Activated CD8-positive, alpha-beta memory T cell treated with anti-CD3 and anti-CD28 coated beads, Interleukin-2, amount 10 ng/mL, durations not matched to agents 7 days and 5 days (primary cell): ENCODE measurements around the gene MRTFA. TPM values are rescaled to one million over a fixed set of nuclear protein-coding genes. Genes with fewer than 3 reads are reported as not detected.

Experiments used
- ATAC-seq: fragments of 150-1000 bp; cut with Tn5 transposase; one replicate; pipeline ENCODE4 v1.10.0; 2021; ENCODE audit warnings: moderate library complexity
- CTCF ChIA-PET: fragments of 350-600 bp; sonication (Branson Sonifier 250); formaldehyde crosslinking; loops from one replicate; lab custom pipeline; 2021; ENCODE audit warnings: antibody characterized with exemption; lab: Charles Lee
- DNase-seq: peaks from one replicate; pipeline ENCODE4 v3.0.0-alpha.2; 2020
- H3K27ac Mint-ChIP-seq: one replicate; pipeline ENCODE4 v1.8.0; 2021; ENCODE audit warnings: mild to moderate bottlenecking, mixed read lengths
- H3K27me3 Mint-ChIP-seq: one replicate; pipeline ENCODE4 v1.8.0; 2021; ENCODE audit warnings: mixed read lengths
- H3K36me3 Mint-ChIP-seq: one replicate; pipeline ENCODE4 v1.8.0; 2021; ENCODE audit warnings: mild to moderate bottlenecking, mixed read lengths
- H3K4me1 Mint-ChIP-seq: one replicate; pipeline ENCODE4 v1.8.0; 2021; ENCODE audit warnings: mixed read lengths
- H3K4me3 Mint-ChIP-seq: one replicate; pipeline ENCODE4 v1.8.0; 2021; ENCODE audit warnings: mild to moderate bottlenecking, moderate library complexity, mixed read lengths
- H3K9me3 Mint-ChIP-seq: one replicate; pipeline ENCODE4 v1.8.0; 2022; ENCODE audit warnings: low read depth, mixed read lengths
- total RNA-seq, 2 experiments: library from RNA; stranded (reverse); gene quantifications; one replicate each; pipeline ENCODE4 v1.2.3, GENCODE V29; 2021

MRTFA gene
- total RNA-seq, 2 experiments from 2014 or later: 59.4 to 74.0 TPM

- no peaks in the 10 kb centered on the region for H3K27me3 Mint-ChIP-seq
- DNase-seq: no peak
- H3K9me3 Mint-ChIP-seq: no peaks in the 10 kb centered on the region
- no peak overlapping the region for H3K27ac Mint-ChIP-seq
- ATAC-seq: no peak
- no peak overlapping the region for H3K4me3 Mint-ChIP-seq
- CTCF ChIA-PET: interaction anchor here (2.6 kb wide), 1 partner anchor 16 kb away, joined by 8 read pairs; no protein-coding TSS in a partner anchor
- peaks cover 13% of the 10 kb centered on the region for H3K4me1 Mint-ChIP-seq
- H3K36me3 Mint-ChIP-seq: peaks cover 25% of the 10 kb centered on the region
Observed at GRCh38 chr22:40420341-40421081, 216.0 kb downstream of the MRTFA start.

GRCh38 chr22:40419718-40420117, 216.8 kb downstream of the MRTFA start:
- Mint-ChIP-seq H3K27ac (no peak overlapping the region), H3K27me3 (no peaks in the 10 kb centered on the region), H3K4me3 (no peak overlapping the region), H3K36me3 (peaks cover 25% of the 10 kb centered on the region), H3K9me3 (no peaks in the 10 kb centered on the region), H3K4me1 (peaks cover 15% of the 10 kb centered on the region)
- DNase-seq (no peak), ATAC-seq (no peak)
- CTCF ChIA-PET: interaction anchor here (1.0 to 2.6 kb wide), 2 partner anchors 17 to 226 kb away, joined by 3 to 8 read pairs; no protein-coding TSS in a partner anchor

- CTCF ChIA-PET: interaction anchor here (2.6 kb wide), 1 partner anchor 18 kb away, joined by 8 read pairs; no protein-coding TSS in a partner anchor
- DNase-seq: no peak
Observed at GRCh38 chr22:40418366-40419201, 217.9 kb downstream of the MRTFA start.

GRCh38 chr22:40417881-40418280, 218.6 kb downstream of the MRTFA start:
- no peak for DNase-seq
- H3K4me3 Mint-ChIP-seq: no peak overlapping the region
- H3K27me3 Mint-ChIP-seq: no peaks in the 10 kb centered on the region
- no peak for ATAC-seq
- H3K27ac Mint-ChIP-seq: no peak overlapping the region
- peaks cover 19% of the 10 kb centered on the region for H3K36me3 Mint-ChIP-seq
- H3K4me1 Mint-ChIP-seq: peaks cover 14% of the 10 kb centered on the region
- CTCF ChIA-PET: interaction anchor here (0.9 to 2.6 kb wide), 2 partner anchors 19 kb away, joined by 3 to 8 read pairs; no protein-coding TSS in a partner anchor
- no peaks in the 10 kb centered on the region for H3K9me3 Mint-ChIP-seq

More at GRCh38 chr22:40418366-40419201, 217.9 kb downstream of the MRTFA start:
- peaks cover 24% of the 10 kb centered on the region for H3K36me3 Mint-ChIP-seq
- no peak overlapping the region for H3K27ac Mint-ChIP-seq
- no peak for ATAC-seq
- no peak overlapping the region for H3K4me3 Mint-ChIP-seq
- H3K4me1 Mint-ChIP-seq: peaks cover 15% of the 10 kb centered on the region
- H3K27me3 Mint-ChIP-seq: no peaks in the 10 kb centered on the region
- H3K9me3 Mint-ChIP-seq: no peaks in the 10 kb centered on the region

- Mint-ChIP-seq H3K9me3 (no peaks in the 10 kb centered on the region), H3K27me3 (no peaks in the 10 kb centered on the region), H3K4me3 (no peak overlapping the region), H3K36me3 (peaks cover 20% of the 10 kb centered on the region), H3K4me1 (peaks cover 17% of the 10 kb centered on the region), H3K27ac (no peak overlapping the region)
- ATAC-seq (no peak), DNase-seq (no peak)
- CTCF ChIA-PET: interaction anchor here (0.9 kb wide), 1 partner anchor 19 kb away, joined by 3 read pairs; no protein-coding TSS in a partner anchor
Observed at GRCh38 chr22:40417041-40417440, 219.5 kb downstream of the MRTFA start.

GRCh38 chr22:40416636-40417035, 219.9 kb downstream of the MRTFA start:
- no peaks in the 10 kb centered on the region for H3K27me3 Mint-ChIP-seq
- DNase-seq (no peak), ATAC-seq (no peak)
- peaks cover 17% of the 10 kb centered on the region for H3K4me1 Mint-ChIP-seq
- H3K9me3 Mint-ChIP-seq: no peaks in the 10 kb centered on the region
- H3K36me3 Mint-ChIP-seq: peaks cover 18% of the 10 kb centered on the region
- H3K4me3 Mint-ChIP-seq: no peak overlapping the region
- CTCF ChIA-PET: no interaction called here
- peak overlapping the region; percentile 70 for H3K27ac Mint-ChIP-seq

- Mint-ChIP-seq H3K9me3 (no peaks in the 10 kb centered on the region), H3K27me3 (no peaks in the 10 kb centered on the region), H3K36me3 (peaks cover 20% of the 10 kb centered on the region), H3K4me3 (no peak overlapping the region), H3K27ac (peak overlapping the region; percentile 70), H3K4me1 (peaks cover 17% of the 10 kb centered on the region)
- DNase-seq (no peak), ATAC-seq (no peak)
- CTCF ChIA-PET: interaction anchor here (1.1 kb wide), 1 partner anchor 31 kb away, joined by 3 read pairs; no protein-coding TSS in a partner anchor
Observed at GRCh38 chr22:40416267-40416570, 220.3 kb downstream of the MRTFA start.

GRCh38 chr22:40415531-40416266, 220.8 kb downstream of the MRTFA start:
- CTCF ChIA-PET: interaction anchor here (1.1 to 1.8 kb wide), 3 partner anchors 12 to 30 kb away, joined by 3 to 7 read pairs (median 4); no protein-coding TSS in a partner anchor
- Mint-ChIP-seq H3K9me3 (no peaks in the 10 kb centered on the region), H3K27ac (peak overlapping the region; percentile 70), H3K4me1 (peaks cover 17% of the 10 kb centered on the region), H3K4me3 (no peak overlapping the region), H3K27me3 (no peaks in the 10 kb centered on the region), H3K36me3 (peaks cover 20% of the 10 kb centered on the region)
- ATAC-seq (no peak), DNase-seq (no peak)

- CTCF ChIA-PET: interaction anchor here (1.1 to 1.8 kb wide), 3 partner anchors 12 to 30 kb away, joined by 3 to 7 read pairs (median 4); no protein-coding TSS in a partner anchor
- H3K4me3 Mint-ChIP-seq: no peak overlapping the region
- peaks cover 17% of the 10 kb centered on the region for H3K4me1 Mint-ChIP-seq
- no peak for DNase-seq
- no peaks in the 10 kb centered on the region for H3K27me3 Mint-ChIP-seq
- no peak for ATAC-seq
- peaks cover 18% of the 10 kb centered on the region for H3K36me3 Mint-ChIP-seq
- no peaks in the 10 kb centered on the region for H3K9me3 Mint-ChIP-seq
- peak overlapping the region; percentile 70 for H3K27ac Mint-ChIP-seq
Observed at GRCh38 chr22:40414838-40415505, 221.5 kb downstream of the MRTFA start.

- H3K27me3 Mint-ChIP-seq: no peaks in the 10 kb centered on the region
- H3K27ac Mint-ChIP-seq: peak overlapping the region; percentile 66
- CTCF ChIA-PET: interaction anchor here (1.8 kb wide), 1 partner anchor 13 kb away, joined by 7 read pairs; no protein-coding TSS in a partner anchor
- H3K9me3 Mint-ChIP-seq: no peaks in the 10 kb centered on the region
- peaks cover 12% of the 10 kb centered on the region for H3K36me3 Mint-ChIP-seq
- ATAC-seq (no peak), DNase-seq (no peak)
- no peak overlapping the region for H3K4me3 Mint-ChIP-seq
- peaks cover 17% of the 10 kb centered on the region for H3K4me1 Mint-ChIP-seq
Observed at GRCh38 chr22:40414311-40414710, 222.2 kb downstream of the MRTFA start.

- Mint-ChIP-seq H3K4me3 (no peak overlapping the region), H3K4me1 (peaks cover 17% of the 10 kb centered on the region), H3K27ac (no peak overlapping the region), H3K36me3 (peaks cover 12% of the 10 kb centered on the region), H3K27me3 (no peaks in the 10 kb centered on the region), H3K9me3 (no peaks in the 10 kb centered on the region)
- no peak for ATAC-seq
- no peak for DNase-seq
- CTCF ChIA-PET: interaction anchor here (1.8 kb wide), 1 partner anchor 13 kb away, joined by 7 read pairs; no protein-coding TSS in a partner anchor
Observed at GRCh38 chr22:40413873-40414272, 222.6 kb downstream of the MRTFA start.

- DNase-seq: no peak
- CTCF ChIA-PET: no interaction called here
- Mint-ChIP-seq H3K27me3 (no peaks in the 10 kb centered on the region), H3K4me3 (no peak overlapping the region), H3K27ac (peak overlapping the region; percentile 9), H3K4me1 (peaks cover 17% of the 10 kb centered on the region), H3K36me3 (peaks cover 12% of the 10 kb centered on the region), H3K9me3 (no peaks in the 10 kb centered on the region)
- no peak for ATAC-seq
Observed at GRCh38 chr22:40412441-40412840, 224.1 kb downstream of the MRTFA start.
